H7 (cell line): ENCODE results near the gene HOXB8. TPM values are rescaled to one million over a fixed set of nuclear protein-coding genes. Genes with fewer than 3 reads are reported as not detected.

Experiments used
- DNase-seq: peaks from one replicate; pipeline ENCODE4 v3.0.0; 2012
- H3K27me3 ChIP-seq: 2 replicates; pipeline ENCODE4 v1.6.0; 2011; ENCODE audit warnings: mild to moderate bottlenecking, low read length; ENCODE audit not compliant: control insufficient read depth, insufficient read depth
- H3K36me3 ChIP-seq: replicated peaks from 2 replicates; pipeline ENCODE4 v1.5.1; 2011; ENCODE audit warnings: low read length; ENCODE audit not compliant: control insufficient read depth, insufficient read depth
- H3K4me3 ChIP-seq: 2 replicates; pipeline ENCODE4 v1.5.1; 2011; ENCODE audit warnings: low read depth, mild to moderate bottlenecking, control low read depth, low read length, moderate library complexity; ENCODE audit not compliant: insufficient read depth
- total RNA-seq: library from RNA; depleted of rRNA; stranded (reverse); fragments of >200 nt; shearing (Covaris generic); gene quantifications from 2 replicates; pipeline ENCODE4 v1.2.3, GENCODE V29; 2014

The HOXB8 gene
- total RNA-seq, 1 experiment from 2014 or later: not detected

DNA sequence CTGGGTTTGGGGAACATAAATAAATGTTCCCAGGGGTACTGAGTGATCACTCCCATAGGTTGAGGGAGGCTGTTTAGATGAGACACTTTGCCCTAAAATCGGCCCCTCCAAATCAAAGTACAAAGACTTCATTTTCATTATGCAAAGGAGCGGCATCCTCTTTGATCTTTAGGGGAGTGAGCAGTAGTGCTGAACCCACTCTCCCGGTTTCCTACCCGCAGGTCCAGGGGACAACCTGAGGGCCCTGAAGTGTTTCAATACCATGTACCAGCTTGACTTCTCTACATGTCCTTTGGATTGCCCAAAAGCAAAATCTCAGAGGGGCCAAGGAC lies 13.9 kb downstream of the HOXB8 start:
- Histone ChIP-seq H3K36me3 (no peaks in the 10 kb centered on the region), H3K4me3 (no peak overlapping the region), H3K27me3 (peaks cover 100% of the 10 kb centered on the region)
- DNase-seq: no peak

DNA sequence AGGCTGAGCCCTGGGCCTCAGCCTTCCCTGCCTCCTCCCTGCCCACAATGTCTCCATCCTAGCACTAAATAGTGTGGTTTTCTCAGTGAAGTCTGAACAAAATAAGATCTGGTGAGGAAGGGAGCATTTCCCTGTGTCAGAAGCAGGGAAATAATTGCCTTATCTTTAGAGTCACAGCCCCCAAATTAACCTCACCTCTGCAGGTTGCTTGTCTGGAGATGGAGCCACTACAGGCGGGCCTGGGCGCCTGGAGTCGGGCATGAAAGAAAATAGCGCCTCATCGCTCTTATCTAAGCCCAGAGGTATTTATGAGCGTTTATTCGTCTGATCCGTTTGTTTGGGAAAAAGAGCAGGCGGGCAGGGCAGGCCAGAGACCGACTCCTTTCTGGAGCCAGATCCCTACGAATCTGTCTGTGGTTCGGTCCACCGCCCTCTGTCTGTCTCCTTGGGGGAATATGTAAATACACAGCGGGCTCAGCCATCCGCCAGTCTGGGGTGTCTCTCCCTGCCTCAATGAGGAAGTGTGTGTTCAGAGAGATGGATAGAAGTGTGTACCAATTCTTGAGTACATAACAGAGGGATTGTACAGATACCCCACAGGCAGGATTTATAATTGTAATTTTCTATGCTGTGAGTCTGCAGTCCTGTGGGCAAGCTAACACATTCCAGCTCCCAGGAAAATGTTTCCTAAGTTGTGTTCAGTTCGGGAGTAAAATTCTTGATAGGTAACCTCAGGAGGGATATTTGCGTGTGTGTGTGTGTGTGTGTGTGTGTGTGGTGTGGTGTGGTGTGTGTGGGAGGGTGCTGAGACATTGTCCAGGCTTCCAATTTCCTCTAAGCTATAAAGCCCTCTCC lies 14.6 kb downstream of the HOXB8 start:
- Histone ChIP-seq H3K4me3 (no peak overlapping the region), H3K27me3 (peaks cover 100% of the 10 kb centered on the region)

DNA sequence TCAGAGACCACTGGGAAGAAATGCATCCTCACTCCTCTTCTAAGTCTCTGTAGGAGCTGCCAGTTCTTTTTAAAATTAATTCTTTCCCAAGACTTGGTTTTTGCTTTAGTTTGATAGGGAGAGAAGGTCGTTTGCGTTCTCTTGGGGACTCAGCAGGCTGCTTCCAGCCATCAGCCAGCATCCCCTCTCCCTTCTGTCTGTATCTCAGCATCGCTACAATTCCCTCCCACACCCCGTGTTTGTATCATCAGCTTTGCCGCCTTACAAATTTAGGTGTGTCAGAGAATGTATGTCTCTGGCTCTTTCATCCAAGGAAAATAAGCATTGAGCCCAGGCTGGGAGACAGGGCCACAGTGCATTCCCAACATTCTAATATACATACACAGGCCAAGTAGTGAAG lies 15.7 kb downstream of the HOXB8 start:
- Histone ChIP-seq H3K27me3 (peaks cover 100% of the 10 kb centered on the region), H3K36me3 (no peaks in the 10 kb centered on the region), H3K4me3 (no peak overlapping the region)
- no peak for DNase-seq

More for the DNA sequence above, 14.6 kb downstream of the HOXB8 start:
- H3K36me3 ChIP-seq: no peaks in the 10 kb centered on the region
- DNase-seq: no peak

DNA sequence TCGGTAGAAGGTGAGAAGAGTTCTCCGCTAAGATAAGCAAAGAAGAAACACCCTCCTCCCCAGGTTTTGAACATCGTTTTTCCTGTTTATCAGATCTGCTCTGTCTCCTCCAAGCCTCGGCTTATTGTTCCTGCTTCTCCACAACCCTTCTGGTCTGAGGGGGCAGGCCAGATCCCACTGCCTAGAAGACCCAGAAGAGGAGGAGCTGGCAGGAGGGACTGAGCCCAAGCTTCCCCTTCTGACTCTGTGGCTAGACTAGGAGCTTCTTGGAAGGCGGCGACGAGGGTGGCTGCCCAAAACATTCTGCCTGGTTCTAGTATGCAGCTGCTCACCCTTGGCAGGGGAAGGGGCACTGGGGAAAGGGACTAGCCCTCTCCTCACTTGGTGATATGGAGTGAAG lies 16.4 kb downstream of the HOXB8 start:
- Histone ChIP-seq H3K4me3 (no peak overlapping the region), H3K27me3 (peaks cover 99% of the 10 kb centered on the region), H3K36me3 (no peaks in the 10 kb centered on the region)
- peak; percentile 32 for DNase-seq

DNA sequence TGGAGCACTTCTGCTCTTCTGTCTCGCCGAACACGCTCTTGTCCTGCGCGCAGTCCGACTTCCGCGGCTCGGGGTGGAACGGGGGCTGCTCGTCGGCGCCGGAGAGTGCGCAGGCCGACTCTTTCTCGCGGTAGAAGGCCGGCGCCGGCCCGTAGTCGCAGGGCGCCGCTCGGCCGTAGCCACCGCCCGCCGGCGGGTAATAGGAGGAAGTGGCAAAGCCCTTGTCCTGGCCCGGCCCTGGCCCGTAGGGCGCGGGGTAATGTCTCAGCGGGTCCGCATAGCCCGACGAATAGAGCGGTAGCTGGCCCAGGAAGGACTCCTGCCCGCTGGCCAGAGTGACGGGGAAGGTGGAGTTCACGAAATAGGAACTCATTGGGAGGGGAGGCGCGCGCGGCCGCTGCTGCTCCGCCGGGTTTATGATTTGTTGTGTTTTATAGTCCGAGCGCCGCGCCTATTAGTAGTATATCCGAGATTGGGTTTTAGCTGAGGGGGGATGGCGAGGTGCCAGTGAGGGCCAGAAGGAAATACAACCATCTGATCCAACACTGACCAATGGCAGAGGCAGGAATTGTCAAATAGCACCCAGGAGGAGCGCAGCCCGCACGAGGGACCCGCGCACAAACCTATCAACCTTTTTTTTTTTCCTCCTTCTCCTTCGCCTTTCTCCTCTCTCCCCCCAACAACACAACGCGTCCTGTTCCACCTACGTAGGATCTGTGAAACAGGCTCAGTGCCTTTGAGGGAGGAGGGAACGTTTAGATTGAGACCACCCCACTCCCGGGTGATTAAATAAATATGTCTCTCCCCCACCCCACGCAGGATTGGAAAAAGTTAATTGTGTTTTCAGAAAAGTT lies 17.1 kb downstream of the HOXB8 start:
- peak; percentile 84 for DNase-seq
- Histone ChIP-seq H3K36me3 (no peaks in the 10 kb centered on the region), H3K27me3 (peaks cover 99% of the 10 kb centered on the region), H3K4me3 (no peak overlapping the region)

DNA sequence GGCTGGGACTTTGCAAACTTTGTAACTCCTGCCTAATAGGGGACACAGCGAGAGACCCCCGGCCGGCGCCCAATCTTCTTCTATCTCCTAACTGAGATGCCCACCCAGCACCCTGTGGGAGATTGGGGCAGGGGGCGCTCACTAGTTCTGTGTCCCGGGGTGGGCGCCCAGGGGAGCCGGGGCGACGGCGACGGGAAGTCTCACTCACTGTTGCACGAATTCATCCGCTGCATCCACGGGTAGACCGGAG lies 17.6 kb downstream of the HOXB8 start:
- Histone ChIP-seq H3K27me3 (peaks cover 99% of the 10 kb centered on the region), H3K36me3 (no peaks in the 10 kb centered on the region), H3K4me3 (no peak overlapping the region)
- DNase-seq: no peak

DNA sequence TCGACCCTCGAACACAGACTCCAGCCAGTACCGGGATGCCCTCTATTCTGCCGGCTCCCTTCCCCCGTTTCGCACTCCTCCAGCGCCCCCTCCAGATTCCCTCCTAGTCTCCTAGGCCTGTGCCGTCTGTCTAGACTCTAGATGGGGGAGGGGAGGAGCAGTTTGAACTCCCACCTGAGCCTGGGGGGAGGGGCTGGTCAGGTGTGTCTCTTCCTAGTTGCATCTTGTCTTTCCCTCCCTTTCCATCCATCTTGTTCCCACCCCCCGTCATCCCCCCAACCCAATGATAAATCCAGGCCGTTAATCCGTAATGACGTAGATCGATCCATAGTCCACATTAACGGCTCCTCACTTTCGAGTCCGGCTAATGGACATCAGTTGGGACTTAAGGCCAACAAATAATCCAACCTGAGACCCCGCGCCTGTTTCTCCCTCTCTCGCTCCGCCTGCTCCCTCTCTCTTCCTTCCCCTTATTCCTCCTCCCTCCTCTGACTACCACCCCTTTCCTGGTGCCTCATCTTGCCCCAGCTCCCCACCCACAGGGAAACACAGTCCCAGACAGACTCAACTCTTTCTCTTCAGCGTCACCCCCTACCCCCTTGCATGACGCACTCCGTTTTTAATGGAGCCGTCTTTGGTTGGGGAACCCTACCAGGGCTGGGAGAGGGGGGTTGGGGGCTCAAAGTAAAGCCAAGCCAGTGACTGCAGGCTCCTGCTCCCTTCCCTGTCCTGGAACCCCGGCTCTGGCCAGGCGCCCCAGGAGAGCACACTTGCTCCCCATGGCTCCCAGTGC lies 18.2 kb downstream of the HOXB8 start:
- peaks cover 99% of the 10 kb centered on the region for H3K27me3 ChIP-seq
- H3K4me3 ChIP-seq: no peak overlapping the region
- no peaks in the 10 kb centered on the region for H3K36me3 ChIP-seq
- peak; percentile 70 for DNase-seq

DNA sequence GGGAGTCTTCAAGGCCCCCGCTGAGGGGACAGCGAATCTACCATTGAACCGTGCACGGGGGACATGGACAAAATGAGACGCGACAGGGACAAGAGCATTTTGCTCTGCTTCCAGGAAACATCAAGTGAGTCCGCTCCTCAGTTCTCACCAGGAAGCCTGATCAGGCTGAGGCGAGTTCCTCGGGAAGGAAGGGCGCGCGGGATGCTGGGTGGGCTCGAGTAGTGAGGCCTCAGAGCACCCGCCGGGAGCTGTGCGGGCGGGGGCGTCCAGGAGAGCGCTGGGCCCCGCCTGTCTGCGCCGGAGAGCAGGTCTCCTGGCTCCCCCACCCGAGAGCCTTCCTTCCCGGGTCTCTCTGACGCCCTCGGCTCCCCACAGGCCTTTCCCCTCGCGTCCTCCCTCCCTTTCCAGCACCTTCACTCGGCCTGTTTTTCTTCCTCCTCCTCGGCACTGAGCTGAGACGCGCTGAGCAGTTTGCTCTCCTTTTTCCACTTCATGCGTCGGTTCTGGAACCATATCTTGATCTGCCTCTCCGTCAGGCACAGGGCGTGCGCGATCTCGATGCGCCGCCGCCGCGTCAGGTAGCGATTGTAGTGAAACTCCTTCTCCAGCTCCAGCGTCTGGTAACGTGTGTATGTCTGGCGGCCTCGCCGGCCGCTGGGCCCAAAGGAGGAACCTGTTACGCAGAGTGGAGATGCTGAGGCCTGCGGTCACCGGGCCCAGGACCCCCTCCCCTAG lies 18.9 kb downstream of the HOXB8 start:
- Histone ChIP-seq H3K4me3 (no peak overlapping the region), H3K27me3 (peaks cover 99% of the 10 kb centered on the region)

DNA sequence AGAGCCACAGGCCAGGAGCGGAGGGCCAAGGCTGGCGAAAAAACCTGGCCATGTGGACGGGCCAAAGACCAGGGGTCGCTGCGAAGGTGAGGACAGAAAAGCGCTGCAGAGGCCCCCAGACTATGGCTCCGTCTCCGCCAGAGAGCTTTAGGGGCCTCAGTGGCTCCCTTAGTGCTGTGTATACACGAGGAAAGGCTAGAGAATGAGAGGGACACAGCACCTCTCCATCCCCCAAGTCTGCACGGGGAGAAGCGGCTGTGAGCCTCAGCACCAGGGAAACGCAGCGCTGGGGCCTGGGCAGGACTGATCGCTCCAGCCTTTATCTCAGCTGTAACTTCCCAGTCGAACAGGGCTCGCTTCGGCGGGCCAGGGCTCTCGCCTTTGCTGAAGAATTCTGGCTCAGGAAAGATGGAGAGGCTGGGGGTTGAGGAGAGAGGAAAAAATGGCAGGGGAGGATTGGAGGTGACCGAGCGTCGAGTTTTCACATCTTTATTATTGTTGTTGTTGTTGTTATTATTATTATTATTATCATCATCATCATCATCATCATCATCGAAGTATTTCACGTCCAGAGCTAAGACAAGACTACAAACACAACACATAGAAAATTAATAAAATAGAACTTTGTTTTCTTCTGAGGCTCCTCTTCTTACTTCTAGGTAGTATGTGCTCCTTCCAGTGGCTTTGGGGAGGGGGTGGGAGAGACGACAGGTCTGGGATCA lies 19.7 kb downstream of the HOXB8 start:
- peak; percentile 66 for DNase-seq
- H3K36me3 ChIP-seq: no peaks in the 10 kb centered on the region
- no peak overlapping the region for H3K4me3 ChIP-seq
- H3K27me3 ChIP-seq: peaks cover 99% of the 10 kb centered on the region

More for the DNA sequence above, 18.9 kb downstream of the HOXB8 start:
- no peaks in the 10 kb centered on the region for H3K36me3 ChIP-seq
- DNase-seq: peak; percentile 69

DNA sequence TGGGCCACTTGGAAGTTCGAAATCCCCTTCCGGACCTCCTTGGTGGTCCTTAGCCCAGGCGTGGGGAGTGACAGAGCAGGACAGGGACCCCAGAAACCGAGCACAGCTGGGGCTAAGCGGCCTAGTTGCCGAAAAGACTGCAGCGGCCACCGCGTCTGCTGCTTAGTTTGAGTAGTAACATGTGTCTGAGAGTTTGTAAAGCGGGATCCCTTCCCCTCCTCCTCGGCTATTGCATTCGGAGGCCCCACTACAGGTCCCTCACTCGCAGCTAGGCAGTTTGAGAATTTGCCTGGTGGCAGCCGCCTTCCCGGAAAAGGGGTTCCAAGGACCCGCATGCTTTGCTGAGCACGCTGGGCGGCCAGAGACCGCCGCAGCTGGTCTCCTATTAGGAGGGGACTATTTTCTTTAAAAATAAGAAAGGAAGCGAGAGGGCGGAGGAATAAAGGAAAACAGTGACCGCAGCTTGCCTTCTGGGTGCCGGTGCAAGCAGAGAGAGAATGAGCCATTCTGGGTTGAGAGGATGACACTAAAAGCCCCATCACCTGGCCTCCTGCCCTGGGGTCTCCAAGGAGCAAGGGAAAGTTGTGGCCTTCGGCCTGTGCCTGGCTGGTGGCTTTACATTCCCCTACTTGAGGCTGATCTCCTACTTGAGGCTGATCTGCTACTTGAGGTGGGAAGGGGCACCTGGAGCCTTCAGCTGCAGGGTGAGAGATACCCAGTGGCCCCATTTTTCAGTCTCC lies 20.4 kb downstream of the HOXB8 start:
- peak; percentile 70 for DNase-seq
- H3K4me3 ChIP-seq: no peak overlapping the region
- peaks cover 99% of the 10 kb centered on the region for H3K27me3 ChIP-seq

DNA sequence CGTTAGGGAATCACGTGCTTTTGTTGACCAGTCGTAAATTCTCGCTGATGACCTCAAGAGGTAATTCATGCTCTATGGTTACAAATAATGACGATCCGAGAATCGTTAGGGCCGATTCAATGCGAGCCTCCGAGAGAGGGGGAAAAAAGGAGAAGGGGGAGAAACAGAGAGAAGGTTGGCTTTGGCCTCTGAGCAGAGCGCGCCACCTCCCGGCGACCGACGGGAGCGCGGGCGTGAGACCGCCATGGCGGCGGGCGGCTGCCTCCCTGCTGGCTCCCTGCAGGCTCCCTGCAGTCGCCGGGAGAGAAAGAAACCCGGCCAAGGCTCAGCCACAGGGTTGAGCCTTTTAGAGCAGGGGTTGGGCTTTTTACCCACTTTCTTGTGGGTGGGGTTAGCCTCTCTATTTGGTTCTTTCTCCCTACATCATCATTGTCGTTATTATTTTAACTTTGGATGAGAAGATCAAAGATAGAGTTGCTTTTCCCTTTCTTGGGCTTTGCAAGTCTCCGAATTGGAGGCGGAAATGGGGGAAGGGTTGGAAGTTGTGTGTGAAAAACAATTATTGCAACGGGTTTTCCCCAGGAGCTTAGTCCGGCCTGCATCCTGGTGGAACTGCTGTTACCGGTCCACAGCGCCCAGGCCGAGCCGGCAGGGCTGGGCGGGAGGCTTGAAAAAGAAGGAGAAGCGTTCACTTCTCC lies 21.1 kb downstream of the HOXB8 start:
- H3K36me3 ChIP-seq: no peaks in the 10 kb centered on the region
- H3K27me3 ChIP-seq: peaks cover 99% of the 10 kb centered on the region
- peak; percentile 98 for DNase-seq
- H3K4me3 ChIP-seq: no peak overlapping the region

More for the DNA sequence above, 20.4 kb downstream of the HOXB8 start:
- H3K36me3 ChIP-seq: no peaks in the 10 kb centered on the region

DNA sequence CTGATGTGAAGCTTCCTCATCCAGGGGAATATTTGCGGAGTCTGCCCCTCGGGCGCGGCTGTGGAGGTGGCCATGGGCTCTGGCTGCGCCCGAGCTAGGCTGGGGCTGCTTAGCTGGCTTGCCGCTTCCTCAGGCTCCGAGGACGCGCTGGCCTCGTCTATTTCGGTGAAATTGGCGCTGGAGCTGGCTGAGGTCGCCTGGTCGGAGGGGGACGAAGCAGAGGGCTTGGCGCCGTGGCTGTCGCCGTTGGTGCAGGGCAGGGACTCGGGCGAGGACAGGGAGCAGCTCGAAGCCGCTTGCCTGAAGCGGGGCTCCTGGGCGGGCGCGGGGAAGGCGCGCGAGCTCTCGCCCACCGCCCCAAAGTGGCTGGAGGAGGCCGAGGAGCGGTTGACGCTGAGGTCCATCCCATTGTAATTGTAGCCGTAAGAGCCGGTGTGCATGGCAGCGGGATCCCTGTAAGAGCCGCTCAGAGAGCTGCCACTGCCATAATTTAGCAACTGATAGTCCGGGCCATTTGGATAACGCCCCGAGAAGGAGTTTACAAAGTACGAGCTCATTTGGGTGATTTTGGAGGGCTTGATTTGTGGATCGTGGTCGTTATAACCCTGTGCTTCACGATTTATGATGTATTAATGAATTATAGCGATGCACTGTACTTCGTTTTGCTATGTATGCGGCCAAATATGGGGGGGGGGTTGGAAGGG lies 21.8 kb downstream of the HOXB8 start, which contains the start of gene HOXB5:
Gene HOXB5 (minus strand): TSS at position 654 of the 704 bp plus-strand sequence. CDS start 97 bp downstream, at position 557.
- H3K27me3 ChIP-seq: peaks cover 99% of the 10 kb centered on the region
- DNase-seq: peak; percentile 78

More for the DNA sequence above, 21.8 kb downstream of the HOXB8 start, which contains the start of gene HOXB5:
- Histone ChIP-seq H3K4me3 (no peak within 1 kb of the TSS), H3K36me3 (no peaks in the 10 kb centered on the region)
